ENCODE data around the gene MPIG6B. TPM values are rescaled to one million over a fixed set of nuclear protein-coding genes. Genes with fewer than 3 reads are reported as not detected.

Gene MPIG6B
- polyA plus RNA-seq, 3 donors, result 0.09 to 0.75 (median 0.68) TPM

GRCh38 chr6:31732029-31732428, 8.9 kb downstream of the MPIG6B start:
- Histone ChIP-seq H3K9me3 (replicated peaks in 1 of 2; ENCODE audit: control insufficient read depth in 1 of 2, insufficient read depth in 1 of 2, low read length in 2 of 2) (no peaks in the 10 kb centered on the region), H3K79me2 (ENCODE audit: insufficient read depth, low read length) (peaks cover 83% of the 10 kb centered on the region), H3K4me1 (ENCODE audit: control insufficient read depth in 1 of 2, insufficient read depth in 2 of 2, low read length in 2 of 2) (peaks cover 68 to 80% of the 10 kb centered on the region in 2 donors), H3K36me3 (replicated peaks in 1 of 2; ENCODE audit: control insufficient read depth in 1 of 2, insufficient read depth in 2 of 2, low read length in 2 of 2) (peaks cover 39 to 40% of the 10 kb centered on the region in 2 donors), H3K9ac (ENCODE audit: insufficient read depth, low read length, poor library complexity, severe bottlenecking) (no peak overlapping the region), H3K4me2 (replicated peaks; ENCODE audit: extremely low read depth, low read length, poor library complexity, severe bottlenecking) (peak overlapping the region; percentile 13), H3K4me3 (replicated peaks in 1 of 3; ENCODE audit: low read depth in 2 of 3, low read length in 3 of 3) (no peak overlapping the region), H3K27ac (ENCODE audit: low read depth in 1 of 2, low read length in 2 of 2) (peak overlapping the region in 1 of 2 donors; percentile 15), H2AFZ (ENCODE audit: insufficient read depth, low read depth, low read length, poor library complexity, severe bottlenecking) (no peak overlapping the region), H3K27me3 (ENCODE audit: control insufficient read depth in 2 of 2, insufficient read depth in 2 of 2, low read length in 2 of 2) (no peaks in the 10 kb centered on the region), H4K20me1 (ENCODE audit: insufficient read depth, low read length) (peaks cover 48% of the 10 kb centered on the region)
- H3K4me3 Mint-ChIP-seq, result no peak overlapping the region
- H3K36me3 Mint-ChIP-seq, result peaks cover 41 to 51% of the 10 kb centered on the region in 2 donors
- intact Hi-C loops (cut with micrococcal nuclease), result loop anchor here (5.0 to 10.0 kb wide), 3 partner anchors 35 to 187 kb away; partner anchors contain the start of genes ATP6V1G2 (in 1 of the 2), DDX39B (in 1 of the 2), NFKBIL1 (in 1 of the 2) and VARS1 (in 1 of the 2)
- no CpG with 5 or more reads among the region's 3 CpGs for WGBS (ENCODE audit: insufficient coverage)
- H3K27me3 Mint-ChIP-seq (ENCODE audit: low read depth in 3 of 3), result peaks cover 0 to 5% (median 0%) of the 10 kb centered on the region in 3 donors
- TF ChIP-seq CTCF (IDR thresholded peaks at IDR 0.05), result no peak
- DNase-seq, result no peak
- peak overlapping the region; percentile 31 to 96 (median 46) for H3K27ac Mint-ChIP-seq
- H3K4me1 Mint-ChIP-seq, result peaks cover 60% of the 10 kb centered on the region
- peaks cover 0 to 3% (median 0%) of the 10 kb centered on the region in 7 donors for H3K9me3 Mint-ChIP-seq

GRCh38 chr6:31733734-31734133, 10.6 kb downstream of the MPIG6B start:
- H2AFZ ChIP-seq (ENCODE audit: insufficient read depth, low read depth, low read length, poor library complexity, severe bottlenecking), result no peak overlapping the region
- TF ChIP-seq CTCF (IDR thresholded peaks at IDR 0.05), result no peak
- peaks cover 48% of the 10 kb centered on the region for H4K20me1 ChIP-seq (ENCODE audit: insufficient read depth, low read length)
- WGBS (ENCODE audit: insufficient coverage), result 91% methylated on average over 4 of the region's 4 CpGs
- Mint-ChIP-seq H3K9me3 (peaks cover 0 to 2% (median 0%) of the 10 kb centered on the region in 7 donors), H3K4me3 (peak overlapping the region; percentile 75 to 99), H3K36me3 (peaks cover 40 to 47% of the 10 kb centered on the region in 2 donors), H3K27me3 (ENCODE audit: low read depth in 3 of 3) (peaks cover 0 to 5% (median 0%) of the 10 kb centered on the region in 3 donors), H3K4me1 (peaks cover 61% of the 10 kb centered on the region), H3K27ac (peak overlapping the region; percentile 95 to 100 (median 99))
- H3K9me3 ChIP-seq (replicated peaks in 1 of 2; ENCODE audit: control insufficient read depth in 1 of 2, insufficient read depth in 1 of 2, low read length in 2 of 2), result no peaks in the 10 kb centered on the region
- peak overlapping the region in 1 of 3 experiments; percentile 100 for H3K4me3 ChIP-seq (replicated peaks in 1 of 3; ENCODE audit: low read depth in 2 of 3, low read length in 3 of 3)
- peaks cover 79% of the 10 kb centered on the region for H3K79me2 ChIP-seq (ENCODE audit: insufficient read depth, low read length)
- peaks cover 67 to 80% of the 10 kb centered on the region in 2 donors for H3K4me1 ChIP-seq (ENCODE audit: control insufficient read depth in 1 of 2, insufficient read depth in 2 of 2, low read length in 2 of 2)
- peak overlapping the region; percentile 89 for H3K9ac ChIP-seq (ENCODE audit: insufficient read depth, low read length, poor library complexity, severe bottlenecking)
- intact Hi-C loops (cut with micrococcal nuclease), result loop anchor here (5.0 to 10.0 kb wide), 3 partner anchors 34 to 189 kb away; partner anchors contain the start of genes ATP6V1G2 (in 1 of the 2), DDX39B (in 1 of the 2), NFKBIL1 (in 1 of the 2) and VARS1 (in 1 of the 2)
- peak overlapping the region; percentile 94 for H3K4me2 ChIP-seq (replicated peaks; ENCODE audit: extremely low read depth, low read length, poor library complexity, severe bottlenecking)
- no peaks in the 10 kb centered on the region for H3K27me3 ChIP-seq (ENCODE audit: control insufficient read depth in 2 of 2, insufficient read depth in 2 of 2, low read length in 2 of 2)
- peaks cover 39 to 40% of the 10 kb centered on the region in 2 donors for H3K36me3 ChIP-seq (replicated peaks in 1 of 2; ENCODE audit: control insufficient read depth in 1 of 2, insufficient read depth in 2 of 2, low read length in 2 of 2)
- DNase-seq, result no peak
- peak overlapping the region; percentile 91 to 99 for H3K27ac ChIP-seq (ENCODE audit: low read depth in 1 of 2, low read length in 2 of 2)
